Neural progenitor cell (in vitro differentiated cells): ENCODE results near the gene LY6G5C. TPM values are rescaled to one million over a fixed set of nuclear protein-coding genes. Genes with fewer than 3 reads are reported as not detected.

Experiments
- DNase-seq: peaks from one replicate; pipeline ENCODE4 v3.0.0-alpha.2; 2016; ENCODE audit warnings: low spot score
- H2AFZ ChIP-seq: fragments of 200-600 bp; sonication (generic); replicated peaks from 2 replicates; pipeline ENCODE4 v1.6.1; 2016; ENCODE audit warnings: antibody characterized with exemption
- H3F3A ChIP-seq: fragments of 200-600 bp; sonication (generic); 2 replicates; pipeline ENCODE4 v1.6.1; 2016; ENCODE audit warnings: antibody characterized with exemption, low read depth
- H3K27ac ChIP-seq: fragments of 200-600 bp; sonication (generic); 2 replicates; pipeline ENCODE4 v1.5.1; 2016; ENCODE audit warnings: mild to moderate bottlenecking
- H3K27me3 ChIP-seq: fragments of 200-600 bp; sonication (generic); 2 replicates; pipeline ENCODE4 v1.6.1; 2016; ENCODE audit warnings: mild to moderate bottlenecking, moderate library complexity
- H3K36me3 ChIP-seq: fragments of 200-600 bp; sonication (generic); 2 replicates; pipeline ENCODE4 v1.5.1; 2016
- H3K4me1 ChIP-seq: fragments of 200-600 bp; sonication (generic); 2 replicates; pipeline ENCODE4 v1.6.1; 2016; ENCODE audit warnings: mixed run types
- H3K4me2 ChIP-seq: fragments of 200-600 bp; sonication (generic); 2 replicates; pipeline ENCODE4 v1.6.1; 2016
- H3K4me3 ChIP-seq: fragments of 200-600 bp; sonication (generic); 2 replicates; pipeline ENCODE4 v1.5.1; 2016
- H3K79me2 ChIP-seq: fragments of 200-600 bp; sonication (generic); 2 replicates; pipeline ENCODE4 v1.6.1; 2016; ENCODE audit warnings: low read depth
- H3K9ac ChIP-seq: fragments of 200-600 bp; sonication (generic); 2 replicates; pipeline ENCODE4 v1.6.1; 2016
- H3K9me3 ChIP-seq: fragments of 200-600 bp; sonication (generic); 2 replicates; pipeline ENCODE4 v1.5.1; 2016; ENCODE audit warnings: low read depth
- H4K20me1 ChIP-seq: fragments of 200-600 bp; sonication (generic); 2 replicates; pipeline ENCODE4 v1.6.1; 2016; ENCODE audit warnings: low read depth
- H3K27ac Mint-ChIP-seq: 3 replicates; pipeline ENCODE4 v1.8.0; 2021; ENCODE audit warnings: mixed read lengths
- H3K27me3 Mint-ChIP-seq: 2 replicates; pipeline ENCODE4 v1.8.0; 2022; ENCODE audit warnings: low read depth, mild to moderate bottlenecking, inconsistent platforms, moderate library complexity, mixed read lengths; ENCODE audit not compliant: insufficient read depth
- H3K36me3 Mint-ChIP-seq: 3 replicates; pipeline ENCODE4 v1.8.0; 2021; ENCODE audit warnings: mixed read lengths
- H3K4me1 Mint-ChIP-seq: 3 replicates; pipeline ENCODE4 v1.8.0; 2021; ENCODE audit warnings: mixed read lengths
- H3K4me3 Mint-ChIP-seq: 3 replicates; pipeline ENCODE4 v1.8.0; 2021; ENCODE audit warnings: mild to moderate bottlenecking, moderate library complexity, mixed read lengths
- H3K9me3 Mint-ChIP-seq: 3 replicates; pipeline ENCODE4 v1.8.0; 2020; ENCODE audit warnings: mixed read lengths
- EZH2 ChIP-seq: fragments of 200-600 bp; sonication (generic); IDR thresholded peaks from 2 replicates; pipeline ENCODE4 v1.6.1; 2017; ENCODE audit warnings: antibody characterized with exemption, mild to moderate bottlenecking, moderate library complexity
- EZH2phosphoT487 ChIP-seq: fragments of 200-600 bp; sonication (generic); IDR thresholded peaks from 2 replicates; pipeline ENCODE4 v1.6.1; 2017; ENCODE audit warnings: antibody characterized with exemption
- total RNA-seq: library from RNA; depleted of rRNA; stranded (reverse); fragments of >200 nt; gene quantifications from 2 replicates; pipeline ENCODE4 v1.2.3, GENCODE V29; 2015; ENCODE audit warnings: low replicate concordance
- TF ChIP-seq, protein P1 (sequence below): fragments of 200-600 bp; sonication (generic); IDR thresholded peaks from 2 replicates; pipeline ENCODE4 v1.5.1; 2017; ENCODE audit warnings: antibody characterized with exemption, mild to moderate bottlenecking

The LY6G5C gene
- total RNA-seq, 1 donor from 2014 or later, result not detected

DNA sequence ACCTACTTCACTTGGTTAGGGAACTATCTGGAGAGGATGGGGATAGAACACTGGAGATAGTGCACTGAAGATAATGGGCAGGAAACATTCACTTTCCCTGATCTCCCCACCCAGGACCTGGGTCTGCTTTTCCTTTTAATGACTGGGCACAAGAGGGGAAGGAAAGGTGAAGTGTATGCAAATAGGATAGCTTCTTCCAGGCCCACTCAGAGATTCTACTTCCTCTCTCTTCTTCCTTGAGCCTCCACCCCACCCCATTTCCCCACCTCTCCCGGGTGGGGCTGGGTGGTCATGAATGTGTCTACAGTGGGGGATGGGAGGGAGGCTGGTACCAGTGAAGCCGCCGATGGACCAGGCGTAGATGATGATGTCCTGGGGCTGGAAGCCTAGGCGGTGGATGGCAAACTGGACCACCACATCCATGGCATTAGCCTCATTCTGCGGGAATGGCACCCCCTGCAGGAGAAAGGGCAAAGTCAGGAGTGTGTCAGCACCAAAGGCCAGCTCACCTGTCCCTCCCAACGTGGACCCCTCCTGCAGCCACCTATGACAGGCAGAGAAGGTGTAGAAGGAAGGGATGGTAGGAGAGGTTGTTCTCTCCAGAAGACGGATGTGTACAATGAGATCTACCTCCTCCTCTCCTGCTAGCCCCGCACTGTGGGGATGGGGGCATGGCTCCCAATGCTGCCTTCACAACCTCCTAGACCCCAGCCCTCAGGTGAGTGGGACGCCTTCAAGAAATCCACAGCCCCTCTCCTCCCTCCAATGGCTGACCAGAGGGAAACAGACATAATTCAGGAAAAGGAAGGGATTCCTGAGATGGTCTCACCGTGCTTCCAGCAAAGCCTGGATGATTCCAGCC is 8.6 kb upstream of the LY6G5C start:
- Mint-ChIP-seq H3K36me3 (peaks cover 43% of the 10 kb centered on the region), H3K4me3 (no peak overlapping the region), H3K4me1 (peaks cover 3% of the 10 kb centered on the region), H3K27ac (peak overlapping the region; percentile 34), H3K9me3 (no peaks in the 10 kb centered on the region), H3K27me3 (peaks cover 2% of the 10 kb centered on the region)
- no peaks in the 10 kb centered on the region for H3K4me1 ChIP-seq
- DNase-seq, result no peak
- no peak overlapping the region for H3K4me2 ChIP-seq
- no peaks in the 10 kb centered on the region for H3K27me3 ChIP-seq
- no peak overlapping the region for H2AFZ ChIP-seq
- no peaks in the 10 kb centered on the region for H3K9me3 ChIP-seq
- H3K36me3 ChIP-seq, result no peaks in the 10 kb centered on the region
- TF ChIP-seq, protein P1, sequence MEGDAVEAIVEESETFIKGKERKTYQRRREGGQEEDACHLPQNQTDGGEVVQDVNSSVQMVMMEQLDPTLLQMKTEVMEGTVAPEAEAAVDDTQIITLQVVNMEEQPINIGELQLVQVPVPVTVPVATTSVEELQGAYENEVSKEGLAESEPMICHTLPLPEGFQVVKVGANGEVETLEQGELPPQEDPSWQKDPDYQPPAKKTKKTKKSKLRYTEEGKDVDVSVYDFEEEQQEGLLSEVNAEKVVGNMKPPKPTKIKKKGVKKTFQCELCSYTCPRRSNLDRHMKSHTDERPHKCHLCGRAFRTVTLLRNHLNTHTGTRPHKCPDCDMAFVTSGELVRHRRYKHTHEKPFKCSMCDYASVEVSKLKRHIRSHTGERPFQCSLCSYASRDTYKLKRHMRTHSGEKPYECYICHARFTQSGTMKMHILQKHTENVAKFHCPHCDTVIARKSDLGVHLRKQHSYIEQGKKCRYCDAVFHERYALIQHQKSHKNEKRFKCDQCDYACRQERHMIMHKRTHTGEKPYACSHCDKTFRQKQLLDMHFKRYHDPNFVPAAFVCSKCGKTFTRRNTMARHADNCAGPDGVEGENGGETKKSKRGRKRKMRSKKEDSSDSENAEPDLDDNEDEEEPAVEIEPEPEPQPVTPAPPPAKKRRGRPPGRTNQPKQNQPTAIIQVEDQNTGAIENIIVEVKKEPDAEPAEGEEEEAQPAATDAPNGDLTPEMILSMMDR, result peak; percentile 50
- TF ChIP-seq EZH2, result no peak
- no peak overlapping the region for H3K27ac ChIP-seq
- no peaks in the 10 kb centered on the region for H3K79me2 ChIP-seq
- peaks cover 5% of the 10 kb centered on the region for H3F3A ChIP-seq
- H3K9ac ChIP-seq, result no peak overlapping the region
- no peak overlapping the region for H3K4me3 ChIP-seq
- H4K20me1 ChIP-seq, result peaks cover 3% of the 10 kb centered on the region

- DNase-seq, result no peak
- Histone ChIP-seq H3K9me3 (no peaks in the 10 kb centered on the region), H3K9ac (no peak overlapping the region), H3K4me3 (no peak overlapping the region), H3K4me2 (no peak overlapping the region), H3K4me1 (peaks cover 3% of the 10 kb centered on the region), H3K27me3 (no peaks in the 10 kb centered on the region), H3K27ac (no peak overlapping the region), H3K36me3 (no peaks in the 10 kb centered on the region), H2AFZ (no peak overlapping the region), H3F3A (peaks cover 18% of the 10 kb centered on the region), H4K20me1 (peaks cover 8% of the 10 kb centered on the region), H3K79me2 (no peaks in the 10 kb centered on the region)
- Mint-ChIP-seq H3K27ac (peak overlapping the region; percentile 57), H3K9me3 (no peaks in the 10 kb centered on the region), H3K4me3 (no peak overlapping the region), H3K36me3 (peaks cover 38% of the 10 kb centered on the region), H3K27me3 (peaks cover 2% of the 10 kb centered on the region), H3K4me1 (peaks cover 11% of the 10 kb centered on the region)
- TF ChIP-seq EZH2phosphoT487 (no peak), EZH2 (no peak)
- TF ChIP-seq, protein P1, result no peak
Observed at GRCh38 chr6:31687860-31688693, 7.2 kb upstream of the LY6G5C start.

DNA sequence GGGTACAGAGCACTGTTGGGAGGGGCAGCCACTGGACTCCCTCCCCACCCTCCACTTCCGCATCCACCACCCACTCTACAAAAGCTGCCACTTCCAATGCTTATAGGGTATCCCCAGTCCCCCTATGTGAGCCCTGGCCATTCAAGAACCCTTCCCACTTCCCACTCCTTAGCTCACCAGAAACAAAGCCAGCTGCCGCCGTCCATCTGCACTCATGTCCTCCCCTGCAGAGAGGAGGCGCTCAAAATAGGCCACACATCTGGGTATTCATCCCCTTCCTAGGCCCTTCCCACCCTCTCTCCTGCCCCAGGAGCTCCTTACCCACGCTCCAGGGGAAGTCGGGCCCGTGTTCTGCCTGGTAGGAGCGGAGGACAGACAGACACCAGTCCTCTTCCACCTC is 6.5 kb upstream of the LY6G5C start:
- H3K4me1 ChIP-seq, result peaks cover 3% of the 10 kb centered on the region
- H4K20me1 ChIP-seq, result peaks cover 8% of the 10 kb centered on the region
- no peak overlapping the region for H3K4me3 ChIP-seq
- no peak for DNase-seq
- no peak overlapping the region for H2AFZ ChIP-seq
- H3K9me3 ChIP-seq, result no peaks in the 10 kb centered on the region
- no peak overlapping the region for H3K4me2 ChIP-seq
- peaks cover 25% of the 10 kb centered on the region for H3F3A ChIP-seq
- H3K4me1 Mint-ChIP-seq, result peaks cover 14% of the 10 kb centered on the region
- TF ChIP-seq, protein P1, result no peak
- TF ChIP-seq EZH2, result no peak
- no peak for TF ChIP-seq EZH2phosphoT487
- no peaks in the 10 kb centered on the region for H3K79me2 ChIP-seq
- H3K36me3 ChIP-seq, result no peaks in the 10 kb centered on the region
- no peak overlapping the region for H3K27ac Mint-ChIP-seq
- H3K27ac ChIP-seq, result no peak overlapping the region
- H3K27me3 ChIP-seq, result peaks cover 5% of the 10 kb centered on the region
- H3K27me3 Mint-ChIP-seq, result peaks cover 2% of the 10 kb centered on the region
- H3K4me3 Mint-ChIP-seq, result no peak overlapping the region
- peaks cover 36% of the 10 kb centered on the region for H3K36me3 Mint-ChIP-seq
- no peaks in the 10 kb centered on the region for H3K9me3 Mint-ChIP-seq
- no peak overlapping the region for H3K9ac ChIP-seq
